ENCODE measurements around the gene PXT1. TPM values are rescaled to one million over a fixed set of nuclear protein-coding genes. Genes with fewer than 3 reads are reported as not detected.

The PXT1 gene
- total and polyA plus RNA-seq, 9 of the 15 experiments (the other 6 are each of a cell fraction or from before 2014, with no cell fraction given) = 0.09 to 0.11 (median 0.10) TPM; not detected in 5

DNA sequence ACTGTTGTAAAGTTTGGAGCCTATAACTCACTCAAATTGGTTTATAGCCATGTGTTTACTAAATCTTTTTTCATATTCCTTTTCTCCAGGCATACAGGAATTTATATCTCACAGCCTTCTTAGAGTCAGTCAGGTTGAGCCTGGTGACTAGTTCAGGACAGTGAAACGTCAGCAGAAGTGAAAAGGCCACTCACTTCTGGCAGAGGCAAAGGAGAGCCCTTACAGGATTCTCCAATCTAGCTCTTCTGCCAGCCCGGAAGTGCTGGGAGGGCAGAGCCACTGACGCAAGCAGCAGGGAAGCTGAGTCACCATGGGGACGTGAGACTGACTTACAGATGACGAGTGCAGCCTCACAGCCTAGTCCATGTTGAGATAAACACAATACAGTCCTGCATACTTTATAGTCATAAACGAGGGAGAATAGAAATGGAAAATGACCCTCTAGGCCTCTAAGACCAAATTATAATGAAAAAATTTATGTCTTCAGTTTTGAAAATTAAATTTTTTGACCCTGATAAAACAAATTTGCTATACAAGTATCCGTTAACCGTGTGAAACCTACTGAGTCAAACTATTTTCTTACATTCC is 1.3 kb downstream of the PXT1 start (continued):
- TF ChIP-seq, protein P1, sequence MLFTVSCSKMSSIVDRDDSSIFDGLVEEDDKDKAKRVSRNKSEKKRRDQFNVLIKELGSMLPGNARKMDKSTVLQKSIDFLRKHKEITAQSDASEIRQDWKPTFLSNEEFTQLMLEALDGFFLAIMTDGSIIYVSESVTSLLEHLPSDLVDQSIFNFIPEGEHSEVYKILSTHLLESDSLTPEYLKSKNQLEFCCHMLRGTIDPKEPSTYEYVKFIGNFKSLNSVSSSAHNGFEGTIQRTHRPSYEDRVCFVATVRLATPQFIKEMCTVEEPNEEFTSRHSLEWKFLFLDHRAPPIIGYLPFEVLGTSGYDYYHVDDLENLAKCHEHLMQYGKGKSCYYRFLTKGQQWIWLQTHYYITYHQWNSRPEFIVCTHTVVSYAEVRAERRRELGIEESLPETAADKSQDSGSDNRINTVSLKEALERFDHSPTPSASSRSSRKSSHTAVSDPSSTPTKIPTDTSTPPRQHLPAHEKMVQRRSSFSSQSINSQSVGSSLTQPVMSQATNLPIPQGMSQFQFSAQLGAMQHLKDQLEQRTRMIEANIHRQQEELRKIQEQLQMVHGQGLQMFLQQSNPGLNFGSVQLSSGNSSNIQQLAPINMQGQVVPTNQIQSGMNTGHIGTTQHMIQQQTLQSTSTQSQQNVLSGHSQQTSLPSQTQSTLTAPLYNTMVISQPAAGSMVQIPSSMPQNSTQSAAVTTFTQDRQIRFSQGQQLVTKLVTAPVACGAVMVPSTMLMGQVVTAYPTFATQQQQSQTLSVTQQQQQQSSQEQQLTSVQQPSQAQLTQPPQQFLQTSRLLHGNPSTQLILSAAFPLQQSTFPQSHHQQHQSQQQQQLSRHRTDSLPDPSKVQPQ (CRISPR knock-in tag; IDR thresholded peaks at IDR 0.05; ENCODE audit: borderline replicate concordance) = no peak
- TF ChIP-seq, protein P2, sequence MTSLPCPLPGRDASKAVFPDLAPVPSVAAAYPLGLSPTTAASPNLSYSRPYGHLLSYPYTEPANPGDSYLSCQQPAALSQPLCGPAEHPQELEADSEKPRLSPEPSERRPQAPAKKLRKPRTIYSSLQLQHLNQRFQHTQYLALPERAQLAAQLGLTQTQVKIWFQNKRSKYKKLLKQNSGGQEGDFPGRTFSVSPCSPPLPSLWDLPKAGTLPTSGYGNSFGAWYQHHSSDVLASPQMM (CRISPR knock-in tag; IDR thresholded peaks at IDR 0.05) = no peak
- TF ChIP-seq TAL1 (IDR thresholded peaks at IDR 0.05) (no peak), HSF4 (CRISPR knock-in tag; IDR thresholded peaks at IDR 0.05; ENCODE audit: borderline replicate concordance) (no peak), CHAMP1 (IDR thresholded peaks at IDR 0.05) (no peak), KLF6 (CRISPR knock-in tag; IDR thresholded peaks at IDR 0.05; ENCODE audit: borderline replicate concordance) (no peak), NR2C1 (IDR thresholded peaks at IDR 0.05) (no peak), NR2C1 (tag; IDR thresholded peaks at IDR 0.05) (no peak), POLR2AphosphoS2 (IDR thresholded peaks at IDR 0.05; ENCODE audit: low read length) (peak; percentile 70; the same call in 1 of the 2 replicates), ETS1 (conservative IDR thresholded peaks at IDR 0.05; ENCODE audit: control insufficient read depth, low read depth, low read length) (no peak), ARID3B (CRISPR knock-in tag; IDR thresholded peaks at IDR 0.05; ENCODE audit: borderline replicate concordance) (no peak), MBD1 (CRISPR knock-in tag; IDR thresholded peaks at IDR 0.05) (no peak), ZNF224 (CRISPR knock-in tag; IDR thresholded peaks at IDR 0.05) (no peak)
- TF ChIP-seq, protein P3, sequence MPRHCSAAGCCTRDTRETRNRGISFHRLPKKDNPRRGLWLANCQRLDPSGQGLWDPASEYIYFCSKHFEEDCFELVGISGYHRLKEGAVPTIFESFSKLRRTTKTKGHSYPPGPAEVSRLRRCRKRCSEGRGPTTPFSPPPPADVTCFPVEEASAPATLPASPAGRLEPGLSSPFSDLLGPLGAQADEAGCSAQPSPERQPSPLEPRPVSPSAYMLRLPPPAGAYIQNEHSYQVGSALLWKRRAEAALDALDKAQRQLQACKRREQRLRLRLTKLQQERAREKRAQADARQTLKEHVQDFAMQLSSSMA (CRISPR knock-in tag; IDR thresholded peaks at IDR 0.05) = no peak
- TF ChIP-seq, protein P4, sequence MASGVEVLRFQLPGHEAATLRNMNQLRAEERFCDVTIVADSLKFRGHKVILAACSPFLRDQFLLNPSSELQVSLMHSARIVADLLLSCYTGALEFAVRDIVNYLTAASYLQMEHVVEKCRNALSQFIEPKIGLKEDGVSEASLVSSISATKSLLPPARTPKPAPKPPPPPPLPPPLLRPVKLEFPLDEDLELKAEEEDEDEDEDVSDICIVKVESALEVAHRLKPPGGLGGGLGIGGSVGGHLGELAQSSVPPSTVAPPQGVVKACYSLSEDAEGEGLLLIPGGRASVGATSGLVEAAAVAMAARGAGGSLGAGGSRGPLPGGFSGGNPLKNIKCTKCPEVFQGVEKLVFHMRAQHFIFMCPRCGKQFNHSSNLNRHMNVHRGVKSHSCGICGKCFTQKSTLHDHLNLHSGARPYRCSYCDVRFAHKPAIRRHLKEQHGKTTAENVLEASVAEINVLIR (CRISPR knock-in tag; IDR thresholded peaks at IDR 0.05) = peak; percentile 80
